Osteoblast (primary cell): Measurements from ENCODE around the gene AP5Z1. TPM values are rescaled to one million over a fixed set of nuclear protein-coding genes. Genes with fewer than 3 reads are reported as not detected.

ENCODE experiments used
- DNase-seq: peaks from one replicate; pipeline ENCODE4 v3.0.0; 2011; ENCODE audit warnings: low spot score, mixed read lengths; ENCODE audit not compliant: insufficient read length; ENCODE audit errors: missing footprints
- H2AFZ ChIP-seq: 2 replicates; pipeline ENCODE4 v1.6.0; 2011; ENCODE audit warnings: mild to moderate bottlenecking, low read length
- H3K27ac ChIP-seq: 2 replicates; pipeline ENCODE4 v1.5.1; 2011; ENCODE audit warnings: mild to moderate bottlenecking, low read depth, low read length, moderate library complexity
- H3K27me3 ChIP-seq: 2 replicates; pipeline ENCODE4 v1.6.0; 2012; ENCODE audit warnings: mild to moderate bottlenecking, control low read depth, inconsistent platforms, low read length, moderate library complexity; ENCODE audit not compliant: insufficient read depth
- H3K36me3 ChIP-seq: 2 replicates; pipeline ENCODE4 v1.5.1; 2011; ENCODE audit warnings: mild to moderate bottlenecking, low read length, control low read depth, moderate library complexity; ENCODE audit not compliant: insufficient read depth
- H3K4me1 ChIP-seq: 2 replicates; pipeline ENCODE4 v1.5.1; 2011; ENCODE audit warnings: mild to moderate bottlenecking, low read length, control low read depth, moderate library complexity; ENCODE audit not compliant: insufficient read depth
- H3K4me2 ChIP-seq: 2 replicates; pipeline ENCODE4 v1.6.0; 2011; ENCODE audit warnings: mild to moderate bottlenecking, low read length; ENCODE audit not compliant: insufficient read depth
- H3K4me3 ChIP-seq: fragments of 200-600 bp; sonication (generic); 3 replicates; pipeline ENCODE4 v1.5.1; 2012; ENCODE audit warnings: mild to moderate bottlenecking, low read length, inconsistent platforms; ENCODE audit not compliant: insufficient read depth
- H3K79me2 ChIP-seq: 2 replicates; pipeline ENCODE4 v1.6.0; 2012; ENCODE audit warnings: mild to moderate bottlenecking, low read length, control low read depth, inconsistent platforms; ENCODE audit not compliant: insufficient read depth
- H3K9me3 ChIP-seq: 2 replicates; pipeline ENCODE4 v1.5.1; 2011; ENCODE audit warnings: low read depth, low read length, control low read depth
- H4K20me1 ChIP-seq: 2 replicates; pipeline ENCODE4 v1.6.0; 2012; ENCODE audit warnings: mild to moderate bottlenecking, low read length, control low read depth; ENCODE audit not compliant: insufficient read depth
- total RNA-seq: library from RNA; depleted of rRNA; stranded (reverse); fragments of >200 nt; gene quantifications from 2 replicates; pipeline ENCODE4 v1.2.3, GENCODE V29; 2012
- TF ChIP-seq, protein P1 (sequence below): IDR thresholded peaks from 2 replicates; pipeline ENCODE4 v1.5.1; 2011; ENCODE audit warnings: mild to moderate bottlenecking, low read depth, low read length, moderate library complexity; ENCODE audit errors: extremely low read depth

The AP5Z1 gene
- total RNA-seq, 1 donor = 73.1 TPM

DNA sequence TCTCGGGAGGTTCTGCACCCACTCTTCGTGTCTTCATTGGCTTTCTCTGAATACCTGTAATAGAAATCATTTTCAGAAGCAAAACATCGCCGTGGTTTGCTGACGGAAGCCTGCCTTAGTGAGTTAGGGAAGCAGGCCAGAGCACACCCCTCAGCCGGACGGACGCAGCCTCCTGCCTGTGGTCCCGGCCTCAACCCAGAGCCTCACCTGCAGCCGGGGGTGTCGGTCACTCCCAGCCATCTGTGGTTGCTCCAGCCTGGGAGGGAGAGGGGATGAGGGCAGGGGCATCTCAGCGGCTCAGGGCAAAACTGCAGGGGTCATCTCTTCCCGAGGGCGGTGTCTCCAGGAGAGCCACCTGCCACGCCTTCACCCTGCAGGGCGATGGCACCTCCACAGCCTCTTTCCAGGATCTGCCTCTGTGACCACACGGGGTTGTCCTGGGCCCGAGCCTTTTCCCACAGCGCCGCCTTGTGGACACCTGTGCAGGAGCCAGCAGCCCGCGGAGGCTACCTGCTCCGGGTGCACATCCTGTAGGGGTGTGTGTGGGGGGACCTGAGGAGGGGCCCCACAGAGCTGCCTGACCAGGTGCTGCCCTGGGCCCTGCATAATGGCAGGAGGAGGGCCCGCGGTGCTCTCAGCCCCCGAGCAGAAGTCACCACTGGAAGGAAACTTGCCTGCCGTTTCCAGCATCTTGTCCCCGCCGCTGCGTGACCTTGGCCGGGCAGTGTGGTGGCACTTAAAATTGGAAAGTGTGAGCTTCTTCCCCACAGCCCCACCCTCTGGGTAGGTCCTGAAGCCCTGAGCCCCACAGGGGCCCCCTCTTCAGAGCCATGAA, 21.6 kb upstream of the AP5Z1 start:
- H3K27ac ChIP-seq = no peak overlapping the region
- TF ChIP-seq, protein P1, sequence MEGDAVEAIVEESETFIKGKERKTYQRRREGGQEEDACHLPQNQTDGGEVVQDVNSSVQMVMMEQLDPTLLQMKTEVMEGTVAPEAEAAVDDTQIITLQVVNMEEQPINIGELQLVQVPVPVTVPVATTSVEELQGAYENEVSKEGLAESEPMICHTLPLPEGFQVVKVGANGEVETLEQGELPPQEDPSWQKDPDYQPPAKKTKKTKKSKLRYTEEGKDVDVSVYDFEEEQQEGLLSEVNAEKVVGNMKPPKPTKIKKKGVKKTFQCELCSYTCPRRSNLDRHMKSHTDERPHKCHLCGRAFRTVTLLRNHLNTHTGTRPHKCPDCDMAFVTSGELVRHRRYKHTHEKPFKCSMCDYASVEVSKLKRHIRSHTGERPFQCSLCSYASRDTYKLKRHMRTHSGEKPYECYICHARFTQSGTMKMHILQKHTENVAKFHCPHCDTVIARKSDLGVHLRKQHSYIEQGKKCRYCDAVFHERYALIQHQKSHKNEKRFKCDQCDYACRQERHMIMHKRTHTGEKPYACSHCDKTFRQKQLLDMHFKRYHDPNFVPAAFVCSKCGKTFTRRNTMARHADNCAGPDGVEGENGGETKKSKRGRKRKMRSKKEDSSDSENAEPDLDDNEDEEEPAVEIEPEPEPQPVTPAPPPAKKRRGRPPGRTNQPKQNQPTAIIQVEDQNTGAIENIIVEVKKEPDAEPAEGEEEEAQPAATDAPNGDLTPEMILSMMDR = peak; percentile 76
- peaks cover 40% of the 10 kb centered on the region for H3K36me3 ChIP-seq

DNA sequence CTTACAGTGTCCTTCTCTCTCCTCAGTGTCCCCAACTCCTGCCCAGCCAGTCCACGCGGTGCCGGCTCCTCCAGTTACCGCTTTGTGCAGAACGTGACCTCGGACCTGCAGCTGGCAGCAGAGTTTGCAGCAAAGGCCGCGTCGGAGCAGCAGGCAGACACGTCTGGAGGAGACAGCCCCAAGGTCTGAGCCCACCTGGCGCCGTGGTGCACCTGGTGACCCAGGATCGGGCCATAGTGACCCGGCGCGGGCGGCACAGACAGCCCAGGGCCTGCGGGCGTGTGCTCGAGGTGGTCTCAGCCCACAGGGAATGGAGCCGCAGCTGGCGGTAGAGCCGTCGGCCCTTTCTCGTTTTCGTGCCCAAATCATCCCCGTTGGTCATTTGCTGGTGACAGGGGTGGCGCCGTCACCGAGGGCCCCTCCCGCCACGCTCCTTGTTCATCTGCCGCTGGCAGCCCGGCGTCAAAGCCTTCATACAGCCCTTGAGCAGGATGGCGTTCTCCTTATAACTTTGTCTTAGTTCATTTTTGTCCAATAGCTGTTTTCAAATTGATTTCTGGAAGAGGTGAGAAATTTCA, 20.9 kb upstream of the AP5Z1 start:
- no peaks in the 10 kb centered on the region for H3K9me3 ChIP-seq
- peaks cover 39% of the 10 kb centered on the region for H3K79me2 ChIP-seq
- no peaks in the 10 kb centered on the region for H3K27me3 ChIP-seq
- H3K36me3 ChIP-seq = peaks cover 40% of the 10 kb centered on the region
- no peak overlapping the region for H3K4me2 ChIP-seq
- no peak for DNase-seq
- H3K27ac ChIP-seq = no peak overlapping the region
- H3K4me1 ChIP-seq = no peaks in the 10 kb centered on the region
- H2AFZ ChIP-seq = no peak overlapping the region
- peaks cover 22% of the 10 kb centered on the region for H4K20me1 ChIP-seq
- TF ChIP-seq, protein P1 = no peak
- no peak overlapping the region for H3K4me3 ChIP-seq

More for the DNA sequence above, 21.6 kb upstream of the AP5Z1 start:
- H3K4me1 ChIP-seq = no peaks in the 10 kb centered on the region
- no peaks in the 10 kb centered on the region for H3K9me3 ChIP-seq
- H3K79me2 ChIP-seq = peaks cover 46% of the 10 kb centered on the region
- H2AFZ ChIP-seq = no peak overlapping the region
- H3K4me2 ChIP-seq = no peak overlapping the region
- peaks cover 22% of the 10 kb centered on the region for H4K20me1 ChIP-seq
- peak; percentile 94 for DNase-seq
- no peak overlapping the region for H3K4me3 ChIP-seq
- no peaks in the 10 kb centered on the region for H3K27me3 ChIP-seq

DNA sequence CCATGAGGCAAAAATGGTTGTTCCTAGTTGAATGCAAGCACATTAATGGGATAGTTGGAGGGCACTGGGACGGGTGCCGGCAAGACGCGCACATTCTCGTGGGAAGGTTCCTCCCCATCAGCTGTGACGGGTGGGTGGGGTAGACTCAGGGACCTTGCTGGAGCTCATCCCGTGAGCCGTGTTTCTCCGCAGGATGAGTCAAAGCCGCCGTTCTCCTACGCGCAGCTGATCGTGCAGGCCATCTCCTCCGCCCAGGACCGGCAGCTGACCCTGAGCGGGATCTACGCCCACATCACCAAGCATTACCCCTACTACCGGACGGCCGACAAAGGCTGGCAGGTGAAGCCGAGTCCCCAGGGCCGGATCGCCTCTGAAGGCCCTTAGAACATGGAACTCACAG, 20.4 kb upstream of the AP5Z1 start:
- peaks cover 42% of the 10 kb centered on the region for H3K36me3 ChIP-seq
- no peak overlapping the region for H3K27ac ChIP-seq
- H3K27me3 ChIP-seq = no peaks in the 10 kb centered on the region
- H4K20me1 ChIP-seq = peaks cover 18% of the 10 kb centered on the region
- no peak for DNase-seq
- no peaks in the 10 kb centered on the region for H3K4me1 ChIP-seq
- no peaks in the 10 kb centered on the region for H3K9me3 ChIP-seq
- H3K4me2 ChIP-seq = no peak overlapping the region
- H2AFZ ChIP-seq = no peak overlapping the region
- no peak overlapping the region for H3K4me3 ChIP-seq
- TF ChIP-seq, protein P1 = no peak
- H3K79me2 ChIP-seq = peaks cover 34% of the 10 kb centered on the region

DNA sequence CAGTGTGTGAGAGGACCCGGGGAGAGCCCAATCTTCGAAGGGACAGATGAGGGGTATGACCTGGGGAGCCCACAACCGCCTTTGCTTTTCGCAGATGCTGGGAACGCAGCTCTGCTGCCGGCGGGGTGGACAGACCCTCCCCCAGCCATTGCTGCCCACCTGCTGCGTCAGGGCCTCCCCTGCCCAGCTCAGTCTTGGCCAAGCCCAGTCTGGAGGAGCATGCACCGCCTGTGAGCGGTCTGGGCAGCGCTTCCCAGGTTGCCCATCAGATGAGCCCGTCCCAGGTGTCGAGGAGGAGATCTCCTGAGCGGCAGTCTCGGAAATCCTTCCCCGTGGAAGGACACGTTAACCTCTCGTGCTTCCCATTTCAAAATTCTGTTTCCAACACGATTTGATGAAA, 17.3 kb upstream of the AP5Z1 start:
- Histone ChIP-seq H3K36me3 (peaks cover 55% of the 10 kb centered on the region), H3K27ac (no peak overlapping the region), H3K4me3 (no peak overlapping the region), H3K9me3 (no peaks in the 10 kb centered on the region), H4K20me1 (peaks cover 10% of the 10 kb centered on the region), H3K79me2 (peaks cover 12% of the 10 kb centered on the region), H3K27me3 (no peaks in the 10 kb centered on the region), H3K4me2 (no peak overlapping the region), H2AFZ (no peak overlapping the region), H3K4me1 (no peaks in the 10 kb centered on the region)
- no peak for DNase-seq
- TF ChIP-seq, protein P1 = no peak
